Activated CD8-positive, alpha-beta T cell treated with anti-CD3 and anti-CD28 coated beads for 36 hours (primary cell): ENCODE data around the gene ANKS1B. TPM values are rescaled to one million over a fixed set of nuclear protein-coding genes. Genes with fewer than 3 reads are reported as not detected.
"Not testable (repeated sequence)": the region's sequence is repeated elsewhere in the genome, so short reads cannot be mapped to it uniquely, and the experiment has no call there.

ENCODE experiments used
- ATAC-seq: fragments of 200-7000 bp; cut with Tn5 transposase; one replicate; pipeline ENCODE4 v1.10.0; 2021; ENCODE audit warnings: mild to moderate bottlenecking, moderate library complexity
- CTCF ChIA-PET: fragments of 350-600 bp; sonication (Branson Sonifier 250); formaldehyde crosslinking; loops from one replicate; lab custom pipeline; 2021; ENCODE audit warnings: antibody characterized with exemption; lab: Charles Lee
- POLR2A ChIA-PET: fragments of 350-600 bp; sonication (Branson Sonifier 250); formaldehyde crosslinking; loops from one replicate; lab custom pipeline; 2021; ENCODE audit warnings: antibody characterized with exemption; lab: Charles Lee
- DNase-seq: peaks from one replicate; pipeline ENCODE4 v3.0.0-alpha.2; 2020
- H3K27ac Mint-ChIP-seq: one replicate; pipeline ENCODE4 v1.8.0; 2021; ENCODE audit warnings: mild to moderate bottlenecking, mixed read lengths
- H3K27me3 Mint-ChIP-seq: one replicate; pipeline ENCODE4 v1.8.0; 2021; ENCODE audit warnings: mixed read lengths
- H3K36me3 Mint-ChIP-seq: one replicate; pipeline ENCODE4 v1.8.0; 2021; ENCODE audit warnings: low read depth, mixed read lengths
- H3K4me1 Mint-ChIP-seq: one replicate; pipeline ENCODE4 v1.8.0; 2021; ENCODE audit warnings: low read depth, mixed read lengths
- H3K4me3 Mint-ChIP-seq: one replicate; pipeline ENCODE4 v1.8.0; 2021; ENCODE audit warnings: mild to moderate bottlenecking, moderate library complexity, mixed read lengths
- H3K9me3 Mint-ChIP-seq: one replicate; pipeline ENCODE4 v1.8.0; 2021; ENCODE audit warnings: mixed read lengths
- intact Hi-C: fragments of 100-400 bp; cut with micrococcal nuclease; formaldehyde crosslinking; loops from one replicate; pipeline ENCODE4 v1.10.0; 2022
- total RNA-seq, 2 experiments: library from RNA; stranded (reverse); gene quantifications; one replicate each; pipeline ENCODE4 v1.2.3, GENCODE V29; 2021
- TF ChIP-seq, protein P1 (sequence below): fragments of 200-600 bp; IDR thresholded peaks from one replicate; pipeline ENCODE4 v1.8.0; 2022; ENCODE audit warnings: antibody characterized with exemption, mild to moderate bottlenecking

ANKS1B gene
- total RNA-seq, 2 experiments from 2014 or later = 0.54 TPM; not detected in 1

DNA sequence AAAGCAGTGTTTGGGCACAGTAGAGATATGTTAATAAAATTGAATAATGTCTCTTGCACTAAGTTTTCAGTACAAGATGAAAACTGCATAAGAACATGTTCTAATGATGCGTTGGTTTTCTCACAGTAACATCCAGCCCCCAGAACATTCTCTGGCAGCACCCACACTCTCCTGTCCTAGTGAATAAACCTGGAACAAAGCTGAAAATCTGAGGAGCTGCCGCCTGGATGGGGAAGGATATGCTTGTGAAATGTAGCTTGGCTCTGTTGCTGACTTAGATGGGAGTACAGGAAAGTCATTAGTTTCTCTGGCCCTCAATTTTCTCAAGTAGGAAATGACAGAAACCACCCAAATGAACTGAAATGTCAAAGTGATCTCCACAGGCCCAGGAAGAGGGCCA, 1015.8 kb downstream of the ANKS1B start:
- CTCF ChIA-PET = no interaction called here
- no peak overlapping the region for H3K27ac Mint-ChIP-seq
- H3K4me1 Mint-ChIP-seq = no peaks in the 10 kb centered on the region
- H3K9me3 Mint-ChIP-seq = no peaks in the 10 kb centered on the region
- no peaks in the 10 kb centered on the region for H3K36me3 Mint-ChIP-seq
- POLR2A ChIA-PET = no interaction called here
- H3K4me3 Mint-ChIP-seq = no peak overlapping the region
- TF ChIP-seq, protein P1, sequence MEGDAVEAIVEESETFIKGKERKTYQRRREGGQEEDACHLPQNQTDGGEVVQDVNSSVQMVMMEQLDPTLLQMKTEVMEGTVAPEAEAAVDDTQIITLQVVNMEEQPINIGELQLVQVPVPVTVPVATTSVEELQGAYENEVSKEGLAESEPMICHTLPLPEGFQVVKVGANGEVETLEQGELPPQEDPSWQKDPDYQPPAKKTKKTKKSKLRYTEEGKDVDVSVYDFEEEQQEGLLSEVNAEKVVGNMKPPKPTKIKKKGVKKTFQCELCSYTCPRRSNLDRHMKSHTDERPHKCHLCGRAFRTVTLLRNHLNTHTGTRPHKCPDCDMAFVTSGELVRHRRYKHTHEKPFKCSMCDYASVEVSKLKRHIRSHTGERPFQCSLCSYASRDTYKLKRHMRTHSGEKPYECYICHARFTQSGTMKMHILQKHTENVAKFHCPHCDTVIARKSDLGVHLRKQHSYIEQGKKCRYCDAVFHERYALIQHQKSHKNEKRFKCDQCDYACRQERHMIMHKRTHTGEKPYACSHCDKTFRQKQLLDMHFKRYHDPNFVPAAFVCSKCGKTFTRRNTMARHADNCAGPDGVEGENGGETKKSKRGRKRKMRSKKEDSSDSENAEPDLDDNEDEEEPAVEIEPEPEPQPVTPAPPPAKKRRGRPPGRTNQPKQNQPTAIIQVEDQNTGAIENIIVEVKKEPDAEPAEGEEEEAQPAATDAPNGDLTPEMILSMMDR = no peak
- intact Hi-C loops = no loop called here
- DNase-seq = no peak
- no peak for ATAC-seq
- no peaks in the 10 kb centered on the region for H3K27me3 Mint-ChIP-seq

DNA sequence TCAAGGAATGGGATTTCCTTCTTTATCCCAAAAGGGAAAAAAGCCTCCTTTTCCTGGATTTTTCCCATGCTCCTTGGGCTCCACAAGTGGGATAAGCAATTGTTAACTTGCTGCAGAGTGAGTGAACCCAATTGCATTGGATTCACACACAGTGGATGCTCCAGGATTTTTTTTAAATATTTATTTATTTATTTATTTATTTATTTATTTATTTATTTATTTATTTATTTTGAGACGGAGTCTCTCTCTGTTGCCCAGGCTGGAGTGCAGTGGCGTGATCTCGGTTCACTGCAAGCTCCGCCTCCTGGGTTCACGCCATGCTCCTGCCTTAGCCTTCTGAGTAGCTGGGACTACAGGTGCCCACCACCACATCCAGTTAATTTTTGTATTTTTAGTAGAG, 1027.6 kb downstream of the ANKS1B start:
- intact Hi-C loops, H3K36me3 Mint-ChIP-seq, POLR2A ChIA-PET, CTCF ChIA-PET, ATAC-seq, DNase-seq, H3K4me1 Mint-ChIP-seq, H3K27ac Mint-ChIP-seq, H3K27me3 Mint-ChIP-seq, H3K4me3 Mint-ChIP-seq, H3K9me3 Mint-ChIP-seq: not testable (repeated sequence)

DNA sequence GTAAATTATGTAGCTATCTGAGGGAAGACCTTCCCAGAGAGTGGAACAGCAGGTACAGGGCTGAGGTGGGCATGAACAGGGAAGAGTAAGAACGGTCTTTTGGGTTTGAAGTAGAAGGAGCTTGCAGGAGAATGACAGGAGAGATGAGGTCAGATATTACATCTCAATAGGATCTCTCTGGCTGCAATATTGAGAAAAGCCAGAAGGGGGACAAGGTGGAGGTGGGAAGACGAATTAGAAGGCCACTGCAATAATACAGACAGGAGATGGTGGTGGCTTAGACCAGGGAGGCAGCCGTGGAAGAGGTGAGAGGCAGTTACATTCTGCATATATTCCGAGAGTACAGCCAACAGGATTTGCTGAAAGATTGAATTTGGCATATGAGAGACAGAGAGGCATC, 1029.5 kb downstream of the ANKS1B start:
- DNase-seq = peak; percentile 5
- Mint-ChIP-seq H3K36me3 (no peaks in the 10 kb centered on the region), H3K4me1 (no peaks in the 10 kb centered on the region), H3K4me3 (no peak overlapping the region), H3K27ac (no peak overlapping the region), H3K27me3 (peaks cover 3% of the 10 kb centered on the region), H3K9me3 (peaks cover 3% of the 10 kb centered on the region)
- TF ChIP-seq, protein P1 = no peak
- CTCF ChIA-PET = interaction anchor here (1.0 to 1.7 kb wide), 3 partner anchors 8 to 704 kb away, joined by 3 to 5 read pairs (median 3); no protein-coding TSS in a partner anchor
- no peak for ATAC-seq
- POLR2A ChIA-PET = no interaction called here
- intact Hi-C loops = no loop called here

DNA sequence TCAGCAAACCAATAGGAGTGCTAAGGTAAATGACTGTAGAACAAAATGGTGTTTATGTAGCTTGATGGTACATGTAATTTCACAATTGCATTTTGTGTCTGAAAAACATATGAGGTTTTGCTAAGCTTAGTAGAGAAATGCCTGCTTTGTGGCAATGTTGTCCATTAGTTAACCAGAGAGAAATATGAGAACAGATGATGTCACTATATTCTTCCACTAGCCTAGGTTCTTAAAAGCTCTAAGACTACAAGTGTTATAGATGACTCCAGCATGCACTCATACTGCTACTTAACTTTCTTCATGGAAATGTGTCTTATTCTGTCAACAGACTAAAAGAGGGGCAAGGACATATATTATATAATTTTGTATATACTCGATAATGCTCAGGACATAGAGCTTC, 1030.2 kb downstream of the ANKS1B start:
- H3K36me3 Mint-ChIP-seq = no peaks in the 10 kb centered on the region
- ATAC-seq (no peak), DNase-seq (no peak)
- peaks cover 3% of the 10 kb centered on the region for H3K27me3 Mint-ChIP-seq
- intact Hi-C loops = no loop called here
- POLR2A ChIA-PET = no interaction called here
- CTCF ChIA-PET = interaction anchor here (1.0 to 1.5 kb wide), 3 partner anchors 8 to 146 kb away, joined by 3 to 5 read pairs (median 3); no protein-coding TSS in a partner anchor
- no peak overlapping the region for H3K4me3 Mint-ChIP-seq
- H3K27ac Mint-ChIP-seq = no peak overlapping the region
- no peaks in the 10 kb centered on the region for H3K4me1 Mint-ChIP-seq
- TF ChIP-seq, protein P1 = no peak
- no peaks in the 10 kb centered on the region for H3K9me3 Mint-ChIP-seq

DNA sequence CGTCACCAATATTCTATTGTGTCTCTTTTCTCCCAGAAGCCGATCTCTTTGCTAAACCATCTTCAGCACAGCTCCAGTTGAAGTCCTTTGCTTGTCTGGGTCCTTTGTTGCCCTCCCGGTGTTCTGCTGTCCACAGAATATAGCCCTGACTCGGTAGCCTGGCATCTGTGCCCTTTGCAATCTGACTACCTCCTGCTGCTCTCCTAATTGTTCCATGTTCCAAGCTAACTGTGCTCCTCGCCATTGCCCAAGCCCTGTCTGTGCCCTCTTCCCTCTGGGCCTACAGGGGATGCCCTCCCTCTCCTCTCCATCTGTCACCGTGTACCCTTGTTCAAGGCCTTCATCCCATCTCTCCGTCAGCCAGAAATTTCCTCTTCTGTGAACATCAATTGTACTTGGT, 1033.3 kb downstream of the ANKS1B start:
- ATAC-seq (no peak), DNase-seq (no peak)
- Mint-ChIP-seq H3K4me3 (no peak overlapping the region), H3K4me1 (no peaks in the 10 kb centered on the region), H3K27me3 (peaks cover 3% of the 10 kb centered on the region), H3K9me3 (no peaks in the 10 kb centered on the region), H3K36me3 (no peaks in the 10 kb centered on the region), H3K27ac (no peak overlapping the region)
- CTCF ChIA-PET = no interaction called here
- intact Hi-C loops = no loop called here
- TF ChIP-seq, protein P1 = no peak
- POLR2A ChIA-PET = no interaction called here
